B cell (primary cell): ENCODE data around the gene SCN1A. TPM values are rescaled to one million over a fixed set of nuclear protein-coding genes. Genes with fewer than 3 reads are reported as not detected.

Experiments
- ATAC-seq: fragments of 200-7000 bp; cut with Tn5 transposase; one replicate; pipeline ENCODE4 v1.10.0; 2021; ENCODE audit warnings: low read depth, mild to moderate bottlenecking, moderate number of reproducible peaks, moderate library complexity
- CTCF ChIA-PET: fragments of 350-600 bp; sonication (Branson Sonifier 250); formaldehyde crosslinking; loops from one replicate; lab custom pipeline; 2021; ENCODE audit warnings: antibody characterized with exemption, inconsistent platforms; lab: Charles Lee
- POLR2A ChIA-PET: fragments of 350-600 bp; sonication (Branson Sonifier 250); formaldehyde crosslinking; loops from one replicate; lab custom pipeline; 2021; ENCODE audit warnings: antibody characterized with exemption; lab: Charles Lee
- DNase-seq: peaks from one replicate; pipeline ENCODE4 v3.0.0; 2013
- H2AFZ ChIP-seq: 2 replicates; pipeline ENCODE4 v1.6.1; 2012; ENCODE audit warnings: mild to moderate bottlenecking, low read depth, low read length; ENCODE audit not compliant: insufficient read depth, poor library complexity, severe bottlenecking
- H3K27ac ChIP-seq, 2 donors: 1 replicate in 1 of 2; 2 replicates in 1 of 2; pipeline ENCODE4 v1.5.1; 2012 to 2013; ENCODE audit warnings: low read length in 2 of 2, mild to moderate bottlenecking in 2 of 2, moderate library complexity in 1 of 2
- H3K27me3 ChIP-seq, 4 experiments: fragments of 200-600 bp in 1 of 4; sonication (generic) in 1 of 4; replicated peaks in 1 of 4; 1 replicate in 2 of 4; 2 replicates in 2 of 4; pipeline versions ENCODE4 v1.6.1 to v1.7.0; 2013 to 2016; ENCODE audit warnings: low read length in 3 of 4, mild to moderate bottlenecking in 2 of 4, mixed read lengths in 1 of 4, moderate library complexity in 1 of 4; ENCODE audit not compliant: insufficient read depth in 4 of 4, control insufficient read depth in 3 of 4; ENCODE audit errors: control extremely low read depth in 1 of 4
- H3K36me3 ChIP-seq, 2 experiments: replicated peaks in 1 of 2; 1 replicate in 1 of 2; 2 replicates in 1 of 2; pipeline versions ENCODE4 v1.6.1 to v1.7.1; 2013; ENCODE audit warnings: low read length in 1 of 2; ENCODE audit not compliant: insufficient read depth in 2 of 2, control insufficient read depth in 1 of 2; ENCODE audit errors: control extremely low read depth in 1 of 2, extremely low read depth in 1 of 2
- H3K4me1 ChIP-seq, 2 donors: fragments of 200-600 bp in 1 of 2; sonication (generic) in 1 of 2; 1 replicate in 1 of 2; 2 replicates in 1 of 2; pipeline versions ENCODE4 v1.5.1 to v1.6.1; 2013 to 2017; ENCODE audit warnings: low read length in 2 of 2; ENCODE audit not compliant: control insufficient read depth in 2 of 2, insufficient read depth in 2 of 2
- H3K4me2 ChIP-seq: replicated peaks from 2 replicates; pipeline ENCODE3; 2012; ENCODE audit warnings: mild to moderate bottlenecking, low read depth, low read length; ENCODE audit not compliant: poor library complexity, severe bottlenecking
- H3K4me3 ChIP-seq, 5 experiments: fragments of 200-600 bp in 1 of 5; sonication (generic) in 1 of 5; 1 replicate in 3 of 5; 2 replicates in 2 of 5; pipeline versions ENCODE4 v1.5.1 to v1.7.0; 2011 to 2016; ENCODE audit warnings: low read length in 4 of 5, mild to moderate bottlenecking in 4 of 5, low read depth in 2 of 5, control low read depth in 1 of 5, moderate library complexity in 1 of 5; ENCODE audit not compliant: insufficient read depth in 1 of 5; ENCODE audit errors: control extremely low read depth in 1 of 5, extremely low read depth in 1 of 5
- H3K79me2 ChIP-seq: fragments of 200-600 bp; sonication (generic); one replicate; pipeline ENCODE4 v1.6.0; 2016; ENCODE audit warnings: low read length; ENCODE audit not compliant: control insufficient read depth, insufficient read depth
- H3K9ac ChIP-seq: fragments of 200-600 bp; sonication (generic); 2 replicates; pipeline ENCODE4 v1.6.1; 2017; ENCODE audit warnings: mild to moderate bottlenecking, low read length, moderate library complexity
- H3K9me3 ChIP-seq, 3 donors: one replicate each; pipeline versions ENCODE4 v1.6.1 to v1.7.1; 2013; ENCODE audit warnings: low read length in 2 of 3; ENCODE audit not compliant: control insufficient read depth in 2 of 3, insufficient read depth in 1 of 3; ENCODE audit errors: control extremely low read depth in 1 of 3
- H4K20me1 ChIP-seq: 2 replicates; pipeline ENCODE4 v1.6.0; 2012; ENCODE audit warnings: mild to moderate bottlenecking, low read length; ENCODE audit not compliant: insufficient read depth, control insufficient read depth, poor library complexity, severe bottlenecking
- H3K27ac Mint-ChIP-seq: one replicate; pipeline ENCODE4 v1.8.0; 2021; ENCODE audit warnings: mixed read lengths
- H3K27me3 Mint-ChIP-seq: one replicate; pipeline ENCODE4 v1.8.0; 2021; ENCODE audit warnings: mixed read lengths
- H3K4me1 Mint-ChIP-seq: one replicate; pipeline ENCODE4 v1.8.0; 2021; ENCODE audit warnings: mixed read lengths
- H3K4me3 Mint-ChIP-seq: one replicate; pipeline ENCODE4 v1.8.0; 2021; ENCODE audit warnings: mixed read lengths
- H3K9me3 Mint-ChIP-seq: one replicate; pipeline ENCODE4 v1.8.0; 2022; ENCODE audit warnings: mixed read lengths; ENCODE audit not compliant: insufficient read depth
- CTCF ChIP-seq: fragments of 200-600 bp; IDR thresholded peaks from one replicate; pipeline ENCODE4 v1.8.0; 2022; ENCODE audit warnings: antibody characterized with exemption, mild to moderate bottlenecking
- EZH2 ChIP-seq: IDR thresholded peaks from 2 replicates; pipeline ENCODE4 v1.6.1; 2012; ENCODE audit warnings: borderline replicate concordance, low read depth, mild to moderate bottlenecking, moderate library complexity, low read length; ENCODE audit not compliant: insufficient read depth, poor library complexity, severe bottlenecking
- WGBS: methylation state at CpG from one replicate; pipeline ENCODE4 v1.1.5; 2013; ENCODE audit warnings: missing lambda C conversion rate; ENCODE audit not compliant: insufficient coverage; 5-methylcytosine and 5-hydroxymethylcytosine counted together
- intact Hi-C: fragments of 100-400 bp; cut with micrococcal nuclease; formaldehyde crosslinking; loops from one replicate; pipeline ENCODE4 v1.10.0; 2022
- polyA plus RNA-seq: library from polyadenylated mRNA; depleted of rRNA; stranded (reverse); fragments of >200 nt; gene quantifications from 2 replicates; pipeline ENCODE4 v1.2.3, GENCODE V29; 2012
- total RNA-seq, 2 donors: library from RNA; stranded (reverse); fragments of 120-200 nt in 1 of 2; gene quantifications; 1 replicate in 1 of 2; 2 replicates in 1 of 2; pipeline versions ENCODE4 v1.2.3 to v1.2.4, GENCODE V29; 2013 to 2022

The SCN1A gene
- total and polyA plus RNA-seq, 2 donors (not counting 1 experiment from before 2014, with no cell fraction given): not detected

GRCh38 chr2:166112193-166112605 is 15.6 kb downstream of the SCN1A start:
- no peaks in the 10 kb centered on the region for H3K79me2 ChIP-seq
- peaks cover 2% of the 10 kb centered on the region for H3K9me3 Mint-ChIP-seq
- POLR2A ChIA-PET: no interaction called here
- no peaks in the 10 kb centered on the region for H3K36me3 ChIP-seq
- H3K27me3 Mint-ChIP-seq: no peaks in the 10 kb centered on the region
- TF ChIP-seq EZH2 (no peak), CTCF (no peak)
- intact Hi-C loops: no loop called here
- no CpG with 5 or more reads among the region's 1 CpG for WGBS
- H2AFZ ChIP-seq: no peak overlapping the region
- H3K4me3 ChIP-seq: no peak overlapping the region
- no peak overlapping the region for H3K4me2 ChIP-seq
- no peak overlapping the region for H3K27ac ChIP-seq
- no peak overlapping the region for H3K4me3 Mint-ChIP-seq
- H3K4me1 ChIP-seq: no peaks in the 10 kb centered on the region
- no peaks in the 10 kb centered on the region for H3K9me3 ChIP-seq
- H3K27ac Mint-ChIP-seq: no peak overlapping the region
- DNase-seq (no peak), ATAC-seq (no peak)
- H3K27me3 ChIP-seq: no peaks in the 10 kb centered on the region
- H4K20me1 ChIP-seq: no peaks in the 10 kb centered on the region
- H3K9ac ChIP-seq: no peak overlapping the region
- CTCF ChIA-PET: interaction anchor here (1.0 to 2.7 kb wide), 2 partner anchors 16 to 157 kb away, joined by 3 to 13 read pairs; partner anchors contain the start of gene SCN1A
- no peaks in the 10 kb centered on the region for H3K4me1 Mint-ChIP-seq

GRCh38 chr2:166106431-166107015 is 21.3 kb downstream of the SCN1A start:
- intact Hi-C loops: no loop called here
- 73% methylated on average over 3 of the region's 7 CpGs for WGBS
- Mint-ChIP-seq H3K27me3 (no peaks in the 10 kb centered on the region), H3K4me3 (no peak overlapping the region), H3K4me1 (no peaks in the 10 kb centered on the region), H3K9me3 (peaks cover 2% of the 10 kb centered on the region), H3K27ac (no peak overlapping the region)
- H2AFZ ChIP-seq: peak overlapping the region; percentile 38
- H3K79me2 ChIP-seq: no peaks in the 10 kb centered on the region
- ChIA-PET CTCF (no interaction called here), POLR2A (no interaction called here)
- no peaks in the 10 kb centered on the region for H3K4me1 ChIP-seq
- no peak overlapping the region for H3K4me3 ChIP-seq
- H4K20me1 ChIP-seq: no peaks in the 10 kb centered on the region
- H3K27me3 ChIP-seq: no peaks in the 10 kb centered on the region
- H3K4me2 ChIP-seq: no peak overlapping the region
- no peak for TF ChIP-seq EZH2
- no peak for TF ChIP-seq CTCF
- ATAC-seq (no peak), DNase-seq (peak; percentile 7)
- no peak overlapping the region for H3K27ac ChIP-seq
- no peaks in the 10 kb centered on the region for H3K9me3 ChIP-seq
- H3K9ac ChIP-seq: no peak overlapping the region
- no peaks in the 10 kb centered on the region for H3K36me3 ChIP-seq
